ENCODE data around the gene ISLR. TPM values are rescaled to one million over a fixed set of nuclear protein-coding genes. Genes with fewer than 3 reads are reported as not detected.
"Not testable (repeated sequence)": the region's sequence is repeated elsewhere in the genome, so short reads cannot be mapped to it uniquely, and the experiment has no call there.

Gene ISLR
- total and polyA plus RNA-seq, 9 donors: 82.4 to 314 (median 152) TPM

- intact Hi-C loops (cut with DNase I): no loop called here
- Histone ChIP-seq H3K36me3 (no peaks in the 10 kb centered on the region), H3K4me3 (no peak overlapping the region), H3K27me3 (no peaks in the 10 kb centered on the region), H3K4me1 (ENCODE audit: insufficient read depth) (peaks cover 1% of the 10 kb centered on the region), H3K9me3 (no peaks in the 10 kb centered on the region), H3K27ac (no peak overlapping the region)
- TF ChIP-seq EP300 (IDR thresholded peaks at IDR 0.05): no peak
- DNase-seq: no peak
- 82 to 89% (median 88%) methylated on average over 9 of the region's 9 CpGs for WGBS, 3 donors
Measured at GRCh38 chr15:74157868-74158827, 15.4 kb upstream of the ISLR start.

GRCh38 chr15:74158855-74159650, 14.5 kb upstream of the ISLR start:
- H3K9me3 ChIP-seq: no peaks in the 10 kb centered on the region
- no peak overlapping the region for H3K27ac ChIP-seq
- no peaks in the 10 kb centered on the region for H3K36me3 ChIP-seq
- 42 to 48% (median 47%) methylated on average over 5 of the region's 5 CpGs for WGBS, 3 donors
- intact Hi-C loops (cut with DNase I): no loop called here
- TF ChIP-seq CTCF (IDR thresholded peaks at IDR 0.05): no peak
- no peak for TF ChIP-seq EP300 (IDR thresholded peaks at IDR 0.05)
- TF ChIP-seq POLR2A (IDR thresholded peaks at IDR 0.05): no peak
- H3K4me1 ChIP-seq (ENCODE audit: insufficient read depth): peaks cover 1% of the 10 kb centered on the region
- H3K4me3 ChIP-seq: no peak overlapping the region
- no peak for DNase-seq
- H3K27me3 ChIP-seq: no peaks in the 10 kb centered on the region

GRCh38 chr15:74159773-74160172, 13.7 kb upstream of the ISLR start:
- no peak for TF ChIP-seq EP300 (IDR thresholded peaks at IDR 0.05)
- no peak for TF ChIP-seq CTCF (IDR thresholded peaks at IDR 0.05)
- Histone ChIP-seq H3K36me3 (no peaks in the 10 kb centered on the region), H3K27ac (no peak overlapping the region), H3K4me1 (ENCODE audit: insufficient read depth) (peaks cover 1% of the 10 kb centered on the region), H3K4me3 (no peak overlapping the region), H3K27me3 (no peaks in the 10 kb centered on the region), H3K9me3 (no peaks in the 10 kb centered on the region)
- intact Hi-C loops (cut with DNase I): loop anchor here in 1 of 4 donors (10.0 kb wide), 1 partner anchor 65 kb away; no protein-coding TSS in a partner anchor
- no peak for DNase-seq
- WGBS, 3 donors: 82 to 84% (median 83%) methylated on average over 1 of the region's 1 CpG

GRCh38 chr15:74160390-74160789, 13.1 kb upstream of the ISLR start:
- WGBS, 3 donors: 93 to 97% (median 94%) methylated on average over 3 of the region's 3 CpGs
- not testable (repeated sequence) for H3K27me3 ChIP-seq; H3K4me3 ChIP-seq; DNase-seq; H3K36me3 ChIP-seq; H3K27ac ChIP-seq; H3K9me3 ChIP-seq; H3K4me1 ChIP-seq (ENCODE audit: insufficient read depth)
- intact Hi-C loops (cut with DNase I): loop anchor here in 1 of 4 donors (10.0 kb wide), 1 partner anchor 64 kb away; no protein-coding TSS in a partner anchor

- not testable (repeated sequence) for H3K4me3 ChIP-seq; DNase-seq; H3K27ac ChIP-seq; H3K9me3 ChIP-seq; H3K36me3 ChIP-seq; H3K27me3 ChIP-seq; H3K4me1 ChIP-seq (ENCODE audit: insufficient read depth)
- WGBS, 3 donors: 87 to 90% (median 88%) methylated on average over 3 of the region's 3 CpGs
- intact Hi-C loops (cut with DNase I): loop anchor here in 1 of 4 donors (10.0 kb wide), 1 partner anchor 63 kb away; no protein-coding TSS in a partner anchor
Measured at GRCh38 chr15:74162195-74162536, 11.3 kb upstream of the ISLR start.

Measured in ovary (tissue), 9 donors.